CD4-positive, alpha-beta T cell treated with Interleukin-6 at 100 ng/mL for 8 hours (primary cell): Measurements from ENCODE around the gene STAB2.

Experiments
- DNase-seq: peaks from one replicate; pipeline ENCODE4 v3.0.0-alpha.2; 2020; ENCODE audit warnings: mixed read lengths, low spot score

Gene STAB2

GRCh38 chr12:103745962-103746361 is 158.9 kb downstream of the STAB2 start:
- no peak for DNase-seq

DNA sequence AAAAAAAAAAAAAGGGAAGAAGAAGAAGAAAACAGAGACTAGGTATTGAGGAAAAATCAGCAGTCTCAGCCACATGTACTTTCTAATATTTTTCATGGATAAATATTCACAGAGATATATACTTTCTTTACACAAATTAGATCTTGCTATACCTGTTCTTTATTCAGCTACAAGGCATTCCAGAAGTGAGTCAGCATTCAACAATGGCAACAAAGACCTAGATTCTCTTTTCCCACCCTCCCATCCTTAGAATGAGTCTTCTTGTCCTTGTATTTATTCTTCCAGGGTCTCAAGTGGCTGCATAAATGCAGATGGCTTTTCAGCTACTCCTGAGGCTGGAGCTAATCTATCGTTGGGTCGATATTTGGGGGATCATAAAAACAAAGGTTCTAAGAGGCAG is 160.9 kb downstream of the STAB2 start:
- no peak for DNase-seq

DNA sequence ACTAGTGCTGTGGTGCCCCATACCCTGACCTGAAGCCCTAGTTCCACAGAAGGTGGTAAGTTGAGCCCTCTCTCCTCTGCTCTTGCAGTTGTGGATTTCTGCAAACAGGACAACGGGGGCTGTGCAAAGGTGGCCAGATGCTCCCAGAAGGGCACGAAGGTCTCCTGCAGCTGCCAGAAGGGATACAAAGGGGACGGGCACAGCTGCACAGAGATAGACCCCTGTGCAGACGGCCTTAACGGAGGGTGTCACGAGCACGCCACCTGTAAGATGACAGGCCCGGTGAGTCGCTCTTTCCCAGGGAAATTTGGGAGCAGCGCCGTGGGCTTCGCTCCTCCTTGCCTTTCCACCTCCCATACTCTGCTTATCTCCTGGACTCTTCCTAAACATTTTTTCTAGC is 161.8 kb downstream of the STAB2 start:
- DNase-seq, result no peak

DNA sequence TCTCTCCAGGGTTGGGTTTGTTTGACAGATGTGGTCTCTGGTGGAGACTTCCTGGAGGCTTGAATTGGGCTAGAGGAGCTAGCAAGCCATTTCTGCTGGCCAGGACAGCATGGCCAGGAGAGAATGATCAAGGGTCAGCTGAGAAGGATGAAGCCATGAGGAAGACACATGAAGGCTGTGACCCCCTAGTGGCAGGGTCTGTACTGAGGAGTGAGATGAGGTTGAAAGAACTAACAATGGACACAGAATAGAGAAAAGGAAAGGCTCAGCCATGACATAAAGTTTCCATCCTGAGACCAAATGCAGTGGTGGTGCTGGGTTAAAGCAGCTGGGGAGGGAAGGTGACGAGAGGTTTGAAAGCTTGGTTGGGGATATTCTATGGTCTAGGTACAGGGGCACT is 164.1 kb downstream of the STAB2 start:
- no peak for DNase-seq

DNA sequence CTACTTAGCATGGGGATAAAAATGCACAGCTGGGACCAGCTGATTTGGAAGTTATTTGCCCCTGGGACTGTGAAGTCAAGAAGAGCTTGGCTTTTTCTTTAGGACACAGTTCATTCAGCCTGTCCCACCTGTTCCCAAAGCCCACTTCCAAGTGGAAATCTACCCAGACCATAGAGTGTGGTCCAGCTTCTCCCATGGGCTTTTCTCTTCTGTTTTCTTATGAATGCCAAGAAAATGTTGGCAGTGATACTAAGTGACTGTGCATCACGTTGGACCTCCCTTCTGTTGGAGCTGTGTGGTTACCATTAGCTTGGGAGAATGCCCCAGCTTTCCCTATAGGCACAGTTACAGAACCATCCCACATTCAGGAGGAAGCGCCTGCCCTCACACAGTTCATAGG is 164.5 kb downstream of the STAB2 start:
- DNase-seq, result no peak

GRCh38 chr12:103755425-103755824 is 168.4 kb downstream of the STAB2 start:
- DNase-seq, result no peak

GRCh38 chr12:103756443-103756842 is 169.4 kb downstream of the STAB2 start:
- no peak for DNase-seq

DNA sequence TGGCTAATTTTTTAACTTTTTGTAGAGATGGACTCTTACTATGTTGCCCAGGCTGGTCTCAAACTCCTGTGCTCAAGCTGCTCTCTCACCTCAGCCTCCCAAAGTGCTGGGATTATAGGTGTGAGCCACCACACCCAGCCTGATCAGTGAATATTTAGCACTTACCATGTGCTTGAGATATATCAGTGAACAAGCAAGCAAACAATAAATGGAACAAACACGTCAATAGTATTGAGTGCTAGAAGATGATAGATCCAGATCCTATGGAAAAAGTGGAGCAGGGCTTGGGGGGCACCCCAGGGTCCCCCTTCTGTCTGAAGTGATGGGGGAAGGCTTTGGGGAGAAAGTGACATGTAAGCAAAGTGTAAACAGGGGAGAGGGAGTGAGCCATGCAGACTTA is 170.2 kb downstream of the STAB2 start:
- no peak for DNase-seq

- DNase-seq, result no peak
Observed at GRCh38 chr12:103758310-103759089, 171.4 kb downstream of the STAB2 start.

DNA sequence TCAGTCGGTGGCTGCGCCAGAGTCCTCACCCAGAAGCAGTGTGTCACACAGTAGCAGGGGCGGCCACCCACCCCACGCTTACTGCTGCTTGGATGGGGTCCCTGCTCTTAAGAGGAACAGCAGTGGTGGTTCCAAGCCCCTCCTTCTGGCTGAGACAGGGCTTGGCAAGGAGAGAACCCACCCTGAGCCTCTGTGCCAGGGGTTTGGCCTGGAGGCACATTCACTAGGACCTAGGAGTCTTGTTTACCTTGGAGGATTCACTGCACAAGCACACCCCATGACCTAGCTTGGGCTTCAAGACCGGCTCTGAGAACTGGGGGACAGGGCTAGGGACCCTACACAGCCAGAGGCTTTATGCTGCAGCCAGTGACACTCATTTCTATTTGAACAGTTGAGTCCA is 175.4 kb downstream of the STAB2 start:
- no peak for DNase-seq

GRCh38 chr12:103765322-103765721 is 178.2 kb downstream of the STAB2 start:
- DNase-seq, result no peak

- no peak for DNase-seq
Observed at GRCh38 chr12:103766028-103766427, 179.0 kb downstream of the STAB2 start.

- DNase-seq, result no peak
Observed at GRCh38 chr12:103768467-103769123, 181.5 kb downstream of the STAB2 start.

GRCh38 chr12:103769240-103769945 is 182.3 kb downstream of the STAB2 start:
- DNase-seq, result no peak

GRCh38 chr12:103771466-103771865 is 184.4 kb downstream of the STAB2 start:
- DNase-seq, result no peak

GRCh38 chr12:103772367-103773108 is 185.5 kb downstream of the STAB2 start:
- no peak for DNase-seq

DNA sequence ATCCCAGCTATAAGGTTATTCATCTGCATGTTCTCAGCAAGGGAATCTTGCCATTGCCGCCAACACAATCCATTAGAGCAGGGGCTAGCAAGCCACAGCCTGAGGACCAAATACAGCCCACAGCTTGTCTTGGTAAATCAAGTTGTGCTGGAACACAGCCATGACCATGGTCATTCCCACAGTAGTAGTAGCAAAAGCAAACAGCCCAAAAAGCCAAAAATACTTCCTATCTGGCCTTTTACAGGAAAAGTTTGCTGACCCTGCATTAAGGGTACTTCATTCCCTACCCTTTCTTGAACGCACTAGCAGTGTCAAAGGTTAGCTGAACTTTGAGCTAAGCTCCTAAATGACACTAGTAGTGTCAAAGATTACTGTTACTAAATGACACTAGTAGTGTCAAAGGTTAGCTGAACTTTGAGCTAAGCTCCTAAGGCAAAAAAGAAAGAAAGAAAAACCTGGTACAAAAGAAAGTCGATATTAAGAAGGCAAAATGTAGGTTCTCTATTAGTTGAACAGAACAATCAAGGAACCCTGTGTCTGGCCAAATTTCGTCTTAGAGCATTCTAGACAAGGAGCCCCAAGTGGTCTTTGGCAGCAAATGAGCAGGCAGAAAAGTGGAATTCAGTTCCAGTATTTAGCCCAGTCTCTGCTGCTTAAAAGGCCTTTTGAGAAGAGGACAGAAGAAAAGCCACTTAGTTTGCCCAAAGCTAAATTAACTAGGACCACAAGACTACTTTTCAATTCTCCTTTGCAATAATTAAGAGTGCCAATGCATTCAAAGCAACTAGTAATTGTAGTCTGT is 186.2 kb downstream of the STAB2 start:
- no peak for DNase-seq

GRCh38 chr12:103774977-103775560 is 188.0 kb downstream of the STAB2 start:
- DNase-seq, result no peak

DNA sequence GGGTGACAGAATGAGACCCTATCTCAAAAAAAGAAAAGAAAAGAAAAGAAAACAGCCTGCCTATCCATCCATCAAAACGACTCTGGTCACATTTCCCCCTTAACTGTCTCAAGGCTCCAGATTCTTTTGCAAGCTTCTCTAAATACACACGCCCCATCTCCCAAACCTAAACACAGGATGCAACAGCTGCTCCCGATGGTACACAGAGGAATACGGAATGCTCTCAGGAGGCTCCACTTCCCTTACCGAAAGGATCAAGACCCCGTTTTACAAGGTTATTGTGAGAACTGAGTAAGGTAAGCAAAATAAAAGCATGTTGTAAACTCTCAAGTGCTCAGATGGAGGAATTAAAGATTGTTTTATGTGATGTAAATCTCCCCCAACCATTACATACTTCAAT is 191.7 kb downstream of the STAB2 start:
- no peak for DNase-seq

DNA sequence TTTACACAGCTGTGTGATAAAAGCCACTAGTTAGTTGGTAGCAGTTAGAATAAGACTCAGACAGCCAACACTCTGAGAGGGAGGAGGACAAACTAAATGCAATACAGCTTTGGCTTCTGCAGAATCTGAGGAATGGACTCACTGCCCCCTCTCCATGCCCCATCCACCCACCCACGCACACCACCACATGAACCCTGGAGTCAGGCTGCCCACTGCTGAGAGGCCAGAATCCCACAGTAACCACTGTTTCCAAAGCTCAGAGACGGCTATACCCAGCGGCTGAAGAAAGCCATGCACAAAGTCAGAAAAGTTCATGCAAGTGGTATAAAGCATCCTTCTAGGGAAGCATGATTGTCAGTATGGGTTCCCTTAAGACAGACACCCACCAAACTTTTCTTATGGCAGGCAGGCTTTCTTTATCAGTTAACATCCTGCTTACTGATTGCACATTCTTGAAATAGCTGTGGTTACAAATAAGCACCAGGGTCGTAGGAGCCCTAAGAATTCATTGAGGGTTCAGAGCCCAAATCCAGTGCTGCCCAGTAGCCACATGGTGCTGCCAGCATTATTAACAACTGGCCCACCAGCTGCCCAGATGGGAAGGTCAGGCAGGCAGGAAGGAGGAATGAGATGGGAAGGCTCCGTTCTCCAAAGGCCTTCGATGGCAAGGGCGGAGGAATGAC is 192.5 kb downstream of the STAB2 start:
- DNase-seq, result no peak

GRCh38 chr12:103780093-103780440 is 193.0 kb downstream of the STAB2 start:
- no peak for DNase-seq
